ENCODE measurements around the gene MTFR1L.

The MTFR1L gene

DNA sequence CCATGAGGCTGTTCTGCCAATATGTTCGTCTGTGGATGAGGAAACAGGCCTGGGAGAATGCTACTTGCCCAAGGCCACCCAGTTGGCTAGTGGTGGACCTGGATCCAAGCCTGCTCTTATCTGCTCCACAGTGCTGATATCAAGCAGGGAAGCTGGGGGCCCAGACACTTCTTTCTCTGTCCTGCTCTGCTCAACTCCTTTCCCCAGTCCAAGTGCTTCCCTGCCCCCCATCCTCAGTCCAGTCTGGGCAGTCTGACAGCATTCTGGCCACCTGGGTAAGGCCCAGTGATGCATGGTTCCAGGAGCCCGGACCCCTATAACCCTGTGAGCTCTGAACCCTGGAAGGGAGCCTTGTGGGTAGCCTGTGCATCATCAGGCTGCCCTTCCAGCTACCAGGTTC lies 59.9 kb downstream of the MTFR1L start:
- no peak for DNase-seq (ENCODE audit: low read depth)
- H3K4me3 ChIP-seq (ENCODE audit: low read depth, low read length): no peak overlapping the region
- TF ChIP-seq POLR2A (IDR thresholded peaks at IDR 0.05; ENCODE audit: extremely low read depth, insufficient read length): no peak
- TF ChIP-seq, protein P1, sequence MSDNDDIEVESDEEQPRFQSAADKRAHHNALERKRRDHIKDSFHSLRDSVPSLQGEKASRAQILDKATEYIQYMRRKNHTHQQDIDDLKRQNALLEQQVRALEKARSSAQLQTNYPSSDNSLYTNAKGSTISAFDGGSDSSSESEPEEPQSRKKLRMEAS (IDR thresholded peaks at IDR 0.05; ENCODE audit: low read depth, low read length): no peak
- no peak for TF ChIP-seq MYC (IDR thresholded peaks at IDR 0.05; ENCODE audit: low read depth, low read length)
- TF ChIP-seq, protein P2, sequence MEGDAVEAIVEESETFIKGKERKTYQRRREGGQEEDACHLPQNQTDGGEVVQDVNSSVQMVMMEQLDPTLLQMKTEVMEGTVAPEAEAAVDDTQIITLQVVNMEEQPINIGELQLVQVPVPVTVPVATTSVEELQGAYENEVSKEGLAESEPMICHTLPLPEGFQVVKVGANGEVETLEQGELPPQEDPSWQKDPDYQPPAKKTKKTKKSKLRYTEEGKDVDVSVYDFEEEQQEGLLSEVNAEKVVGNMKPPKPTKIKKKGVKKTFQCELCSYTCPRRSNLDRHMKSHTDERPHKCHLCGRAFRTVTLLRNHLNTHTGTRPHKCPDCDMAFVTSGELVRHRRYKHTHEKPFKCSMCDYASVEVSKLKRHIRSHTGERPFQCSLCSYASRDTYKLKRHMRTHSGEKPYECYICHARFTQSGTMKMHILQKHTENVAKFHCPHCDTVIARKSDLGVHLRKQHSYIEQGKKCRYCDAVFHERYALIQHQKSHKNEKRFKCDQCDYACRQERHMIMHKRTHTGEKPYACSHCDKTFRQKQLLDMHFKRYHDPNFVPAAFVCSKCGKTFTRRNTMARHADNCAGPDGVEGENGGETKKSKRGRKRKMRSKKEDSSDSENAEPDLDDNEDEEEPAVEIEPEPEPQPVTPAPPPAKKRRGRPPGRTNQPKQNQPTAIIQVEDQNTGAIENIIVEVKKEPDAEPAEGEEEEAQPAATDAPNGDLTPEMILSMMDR (IDR thresholded peaks at IDR 0.05; ENCODE audit: low read depth, low read length): no peak

DNA sequence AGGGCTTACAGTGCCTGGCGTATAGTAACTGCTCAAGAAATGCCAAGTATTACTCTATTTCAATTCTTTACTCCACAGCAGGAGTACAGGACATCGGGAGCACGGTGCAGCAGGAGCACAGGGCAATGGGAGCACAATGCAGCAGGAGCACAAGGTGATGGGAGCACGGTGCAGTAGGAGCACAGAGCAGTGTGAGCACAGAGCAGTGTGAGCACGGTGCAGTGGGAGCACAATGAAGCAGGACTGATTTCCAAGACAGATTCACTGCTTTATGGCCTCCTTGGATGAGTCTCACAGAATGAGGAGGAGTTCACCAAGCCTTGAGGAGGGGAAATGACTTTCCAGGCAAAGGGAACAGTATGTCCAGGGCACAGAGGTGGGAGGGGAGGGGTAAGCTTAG lies 60.8 kb downstream of the MTFR1L start:
- DNase-seq (ENCODE audit: low read depth): no peak
- TF ChIP-seq MYC (IDR thresholded peaks at IDR 0.05; ENCODE audit: low read depth, low read length): no peak
- TF ChIP-seq, protein P2 (IDR thresholded peaks at IDR 0.05; ENCODE audit: low read depth, low read length): no peak
- no peak for TF ChIP-seq POLR2A (IDR thresholded peaks at IDR 0.05; ENCODE audit: extremely low read depth, insufficient read length)
- TF ChIP-seq, protein P1 (IDR thresholded peaks at IDR 0.05; ENCODE audit: low read depth, low read length): no peak
- H3K4me3 ChIP-seq (ENCODE audit: low read depth, low read length): no peak overlapping the region

DNA sequence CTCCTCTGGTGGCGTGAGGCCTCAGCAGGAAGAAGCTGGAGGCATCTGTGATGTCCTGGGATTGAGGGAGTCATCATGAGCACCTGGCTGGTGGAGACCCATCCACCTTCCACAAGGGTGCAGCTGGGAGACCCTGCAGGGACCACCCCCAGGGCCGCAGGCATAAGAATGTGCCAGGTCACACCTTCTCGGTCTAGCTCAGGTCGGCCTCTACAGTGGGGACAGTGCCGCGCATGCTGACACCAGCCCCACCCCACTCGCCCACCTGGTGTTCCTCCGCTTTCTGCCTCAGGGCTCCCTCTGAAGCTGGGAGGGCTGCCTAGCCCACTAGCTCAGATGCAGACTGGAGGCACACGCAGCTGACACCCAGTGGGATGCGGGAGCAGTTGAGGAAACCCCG lies 61.5 kb downstream of the MTFR1L start:
- no peak overlapping the region for H3K4me3 ChIP-seq (ENCODE audit: low read depth, low read length)
- DNase-seq (ENCODE audit: low read depth): no peak
- TF ChIP-seq, protein P2 (IDR thresholded peaks at IDR 0.05; ENCODE audit: low read depth, low read length): no peak
- no peak for TF ChIP-seq POLR2A (IDR thresholded peaks at IDR 0.05; ENCODE audit: extremely low read depth, insufficient read length)
- no peak for TF ChIP-seq MYC (IDR thresholded peaks at IDR 0.05; ENCODE audit: low read depth, low read length)
- TF ChIP-seq, protein P1 (IDR thresholded peaks at IDR 0.05; ENCODE audit: low read depth, low read length): no peak
